Bronchial epithelial cell (primary cell): Measurements from ENCODE around the gene MRPL40. TPM values are rescaled to one million over a fixed set of nuclear protein-coding genes. Genes with fewer than 3 reads are reported as not detected.

ENCODE experiments used
- DNase-seq: peaks from one replicate; pipeline ENCODE4 v3.0.0-alpha.2; 2010; ENCODE audit warnings: low read depth
- FAIRE-seq: peaks from 2 replicates; lab custom pipeline; 2011; peaks lifted over from hg19 to GRCh38; lab: Jason Lieb, UNC
- H3K27me3 ChIP-seq: 2 replicates; pipeline ENCODE4 v1.5.1; 2011; ENCODE audit warnings: low read length; ENCODE audit not compliant: control insufficient read depth, insufficient read depth
- H3K36me3 ChIP-seq: 2 replicates; pipeline ENCODE4 v1.5.1; 2011; ENCODE audit warnings: low read length; ENCODE audit not compliant: control insufficient read depth, insufficient read depth
- H3K4me3 ChIP-seq: 2 replicates; pipeline ENCODE4 v1.5.1; 2011; ENCODE audit warnings: mild to moderate bottlenecking, low read depth, low read length, control low read depth
- total RNA-seq: library from RNA; depleted of rRNA; stranded (reverse); fragments of >200 nt; gene quantifications from 2 replicates; pipeline ENCODE4 v1.2.1, GENCODE V29; 2014
- TF ChIP-seq, protein P1 (sequence below): IDR thresholded peaks from 2 replicates; pipeline ENCODE4 v1.5.1; 2011; ENCODE audit warnings: mild to moderate bottlenecking, moderate library complexity, low read length, control low read depth, inconsistent platforms; ENCODE audit not compliant: insufficient read depth, severe bottlenecking

MRPL40 gene
- total RNA-seq, 1 donor from 2014 or later = 60.8 TPM

DNA sequence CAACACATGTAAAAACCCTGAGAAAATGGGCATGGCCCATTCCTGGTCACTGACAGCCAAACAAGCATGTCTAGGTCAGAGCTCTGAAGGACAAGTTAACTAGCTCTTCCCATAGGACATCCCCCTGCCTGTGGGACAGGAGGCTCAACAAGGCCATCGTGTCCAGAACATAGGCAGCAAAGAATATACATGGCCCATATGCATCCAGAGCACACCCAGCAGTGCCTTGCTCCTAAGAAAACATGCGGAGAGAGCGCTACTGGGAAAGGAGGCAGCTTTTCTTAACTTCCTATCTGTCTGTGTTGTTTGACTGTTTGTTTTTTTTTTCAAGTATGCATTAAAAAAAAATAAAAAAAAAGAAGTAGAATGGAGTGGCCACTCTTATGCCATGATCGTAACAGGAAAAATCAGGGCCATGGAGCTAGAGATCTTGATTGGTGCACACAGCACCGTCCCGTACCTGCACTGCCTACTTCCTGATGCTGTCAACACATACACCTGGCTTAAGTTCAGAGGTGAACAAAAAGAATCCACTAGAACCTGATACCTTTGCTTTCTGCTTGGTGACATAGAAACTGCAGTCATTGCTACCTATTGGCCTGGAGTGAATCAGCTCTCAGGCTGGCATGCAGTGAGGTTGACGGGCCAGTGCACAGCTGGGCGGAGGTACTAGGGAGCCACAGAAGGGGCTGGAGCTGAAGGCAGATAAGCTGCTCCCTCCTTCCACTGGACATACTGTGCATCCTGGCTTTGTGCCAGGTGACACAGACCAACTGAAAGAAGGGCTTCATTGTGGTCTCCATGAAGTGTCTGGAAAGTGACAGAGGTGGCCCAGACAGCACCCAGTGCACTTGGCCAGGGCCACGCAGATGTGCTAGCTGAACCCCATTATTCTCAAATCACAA lies 34.8 kb downstream of the MRPL40 start:
- FAIRE-seq (no peak), DNase-seq (no peak)
- no peak overlapping the region for H3K4me3 ChIP-seq
- H3K27me3 ChIP-seq = no peaks in the 10 kb centered on the region
- H3K36me3 ChIP-seq = peaks cover 50% of the 10 kb centered on the region
- TF ChIP-seq, protein P1, sequence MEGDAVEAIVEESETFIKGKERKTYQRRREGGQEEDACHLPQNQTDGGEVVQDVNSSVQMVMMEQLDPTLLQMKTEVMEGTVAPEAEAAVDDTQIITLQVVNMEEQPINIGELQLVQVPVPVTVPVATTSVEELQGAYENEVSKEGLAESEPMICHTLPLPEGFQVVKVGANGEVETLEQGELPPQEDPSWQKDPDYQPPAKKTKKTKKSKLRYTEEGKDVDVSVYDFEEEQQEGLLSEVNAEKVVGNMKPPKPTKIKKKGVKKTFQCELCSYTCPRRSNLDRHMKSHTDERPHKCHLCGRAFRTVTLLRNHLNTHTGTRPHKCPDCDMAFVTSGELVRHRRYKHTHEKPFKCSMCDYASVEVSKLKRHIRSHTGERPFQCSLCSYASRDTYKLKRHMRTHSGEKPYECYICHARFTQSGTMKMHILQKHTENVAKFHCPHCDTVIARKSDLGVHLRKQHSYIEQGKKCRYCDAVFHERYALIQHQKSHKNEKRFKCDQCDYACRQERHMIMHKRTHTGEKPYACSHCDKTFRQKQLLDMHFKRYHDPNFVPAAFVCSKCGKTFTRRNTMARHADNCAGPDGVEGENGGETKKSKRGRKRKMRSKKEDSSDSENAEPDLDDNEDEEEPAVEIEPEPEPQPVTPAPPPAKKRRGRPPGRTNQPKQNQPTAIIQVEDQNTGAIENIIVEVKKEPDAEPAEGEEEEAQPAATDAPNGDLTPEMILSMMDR = no peak

DNA sequence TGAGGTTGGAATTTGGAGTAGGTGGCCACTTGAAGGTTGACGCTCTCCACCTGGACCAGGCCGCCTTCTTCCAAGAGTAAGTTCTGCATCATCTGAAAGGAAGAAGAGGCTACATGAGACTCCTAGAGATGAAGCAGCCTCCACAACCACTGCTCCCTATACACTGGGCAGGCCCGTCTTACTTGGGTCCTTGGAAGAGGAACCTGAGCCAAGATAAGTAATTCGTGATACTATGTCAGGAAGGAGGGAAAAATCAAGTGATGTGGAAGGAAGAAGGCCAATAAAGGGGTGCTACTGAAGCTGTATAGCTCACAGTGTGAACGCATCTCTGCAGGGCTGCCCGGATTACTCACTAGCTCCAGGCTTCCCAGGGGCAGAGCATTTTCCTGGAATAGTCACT lies 35.6 kb downstream of the MRPL40 start:
- TF ChIP-seq, protein P1 = no peak
- FAIRE-seq (no peak), DNase-seq (no peak)
- H3K27me3 ChIP-seq = no peaks in the 10 kb centered on the region
- H3K36me3 ChIP-seq = peaks cover 57% of the 10 kb centered on the region
- no peak overlapping the region for H3K4me3 ChIP-seq

DNA sequence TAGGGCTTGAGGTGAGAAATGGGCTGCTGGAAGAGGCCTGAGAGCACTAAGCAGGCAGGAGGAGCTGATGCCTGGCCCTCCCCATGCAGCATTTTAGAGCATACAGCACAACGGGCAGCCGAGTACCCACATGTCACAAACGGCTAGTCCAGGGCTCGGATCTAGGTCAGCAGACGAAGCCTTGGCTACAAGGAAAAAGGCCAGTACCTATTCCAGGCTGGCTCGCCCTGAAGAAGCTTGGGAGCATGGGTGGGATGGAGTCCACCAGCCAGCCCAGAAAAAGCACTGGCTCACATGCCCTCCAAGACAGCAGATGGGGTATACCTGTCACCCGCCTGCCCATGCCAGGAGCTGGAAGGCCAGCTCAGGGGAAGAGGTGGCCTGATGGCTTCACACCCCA lies 37.1 kb downstream of the MRPL40 start:
- no peak for FAIRE-seq

DNA sequence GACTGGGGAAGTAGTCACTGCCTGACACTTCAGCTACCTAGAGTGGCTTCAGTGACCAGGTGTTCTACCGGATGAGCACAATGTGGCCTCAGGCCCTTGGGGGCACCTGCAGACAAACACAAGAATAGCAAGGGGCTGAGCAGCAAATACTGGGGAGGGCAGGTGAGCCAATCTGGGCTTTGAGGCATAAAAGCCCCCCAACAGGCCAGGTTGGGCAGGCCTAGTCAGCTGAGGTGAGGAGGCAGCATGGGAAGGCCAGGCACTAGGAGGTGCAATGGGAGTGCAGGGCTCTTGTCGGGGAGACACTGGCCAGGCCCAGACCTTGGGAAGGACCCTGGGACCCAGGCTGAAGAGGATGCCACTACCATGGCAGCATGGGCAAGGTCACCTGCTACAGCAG lies 37.7 kb downstream of the MRPL40 start:
- peaks cover 58% of the 10 kb centered on the region for H3K36me3 ChIP-seq
- TF ChIP-seq, protein P1 = no peak
- FAIRE-seq (no peak), DNase-seq (no peak)
- H3K27me3 ChIP-seq = no peaks in the 10 kb centered on the region
- H3K4me3 ChIP-seq = no peak overlapping the region

More for the DNA sequence above, 37.1 kb downstream of the MRPL40 start:
- no peak for DNase-seq
- Histone ChIP-seq H3K4me3 (no peak overlapping the region), H3K36me3 (peaks cover 59% of the 10 kb centered on the region), H3K27me3 (no peaks in the 10 kb centered on the region)
- TF ChIP-seq, protein P1 = no peak

DNA sequence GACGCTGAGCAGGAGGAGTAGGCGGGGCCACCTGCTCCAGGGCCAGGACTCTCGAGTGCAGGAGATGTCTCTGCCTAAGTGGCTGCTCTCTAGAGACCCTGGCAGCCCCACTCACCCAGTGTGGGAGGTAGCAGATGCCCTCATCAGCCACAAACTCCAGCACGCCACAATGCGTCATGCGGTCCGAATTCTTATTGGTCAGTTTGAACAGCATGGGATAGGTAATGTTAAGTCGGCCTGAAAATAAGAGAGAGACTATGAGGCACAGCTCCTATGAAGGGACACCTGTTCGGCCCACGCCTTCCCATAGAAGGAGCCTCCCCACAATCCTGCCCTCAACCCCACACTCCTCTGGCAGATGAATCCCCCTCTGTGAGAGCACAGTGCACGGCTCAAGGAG lies 39.2 kb downstream of the MRPL40 start:
- Histone ChIP-seq H3K36me3 (peaks cover 51% of the 10 kb centered on the region), H3K4me3 (no peak overlapping the region), H3K27me3 (no peaks in the 10 kb centered on the region)
- FAIRE-seq = no peak
- DNase-seq = no peak
- TF ChIP-seq, protein P1 = no peak

DNA sequence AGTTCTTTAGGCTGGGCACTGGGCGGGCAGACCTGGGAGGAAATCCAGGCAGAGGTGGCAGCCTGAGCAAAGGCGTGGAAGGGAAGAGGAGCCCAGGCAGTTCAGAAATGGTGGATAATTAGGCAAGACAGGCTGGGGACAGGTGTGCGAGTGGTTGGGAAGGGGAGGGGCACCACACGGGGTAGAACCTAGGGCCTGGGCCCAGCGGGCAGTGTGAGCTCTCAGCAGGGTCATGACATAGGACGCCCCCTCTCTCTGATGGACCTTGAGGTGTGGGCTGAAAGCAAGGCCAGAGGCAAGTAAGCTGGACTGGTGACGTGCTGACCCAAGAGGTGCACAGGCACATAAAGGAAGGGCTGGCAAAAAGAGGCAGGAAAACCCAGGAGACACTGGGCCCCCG lies 39.9 kb downstream of the MRPL40 start:
- DNase-seq (no peak), FAIRE-seq (no peak)
- H3K36me3 ChIP-seq = peaks cover 46% of the 10 kb centered on the region
- H3K27me3 ChIP-seq = no peaks in the 10 kb centered on the region
- H3K4me3 ChIP-seq = no peak overlapping the region
- TF ChIP-seq, protein P1 = no peak
